ENCODE results near the gene RIOX2.
"Not testable (repeated sequence)": the region's sequence is repeated elsewhere in the genome, so short reads cannot be mapped to it uniquely, and the experiment has no call there.

The RIOX2 gene

DNA sequence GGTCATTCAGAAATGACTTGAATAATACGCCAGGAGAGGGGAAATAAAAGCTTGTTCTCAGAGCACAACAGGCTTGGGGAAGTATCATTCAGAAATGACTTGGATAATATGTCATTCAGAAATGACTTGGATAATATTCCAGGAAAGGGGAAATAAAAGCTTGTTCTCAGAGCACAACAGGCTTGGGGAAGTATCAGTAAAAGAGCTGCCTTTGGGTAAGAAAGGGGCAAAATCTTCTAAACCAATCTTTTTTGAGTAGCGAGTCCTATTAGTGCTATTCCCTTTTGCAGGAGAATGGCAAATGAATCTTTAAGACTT lies 42.0 kb upstream of the RIOX2 start:
- no peaks in the 10 kb centered on the region for H3K79me2 ChIP-seq (ENCODE audit: insufficient read depth, low read length)
- TF ChIP-seq, protein P1, sequence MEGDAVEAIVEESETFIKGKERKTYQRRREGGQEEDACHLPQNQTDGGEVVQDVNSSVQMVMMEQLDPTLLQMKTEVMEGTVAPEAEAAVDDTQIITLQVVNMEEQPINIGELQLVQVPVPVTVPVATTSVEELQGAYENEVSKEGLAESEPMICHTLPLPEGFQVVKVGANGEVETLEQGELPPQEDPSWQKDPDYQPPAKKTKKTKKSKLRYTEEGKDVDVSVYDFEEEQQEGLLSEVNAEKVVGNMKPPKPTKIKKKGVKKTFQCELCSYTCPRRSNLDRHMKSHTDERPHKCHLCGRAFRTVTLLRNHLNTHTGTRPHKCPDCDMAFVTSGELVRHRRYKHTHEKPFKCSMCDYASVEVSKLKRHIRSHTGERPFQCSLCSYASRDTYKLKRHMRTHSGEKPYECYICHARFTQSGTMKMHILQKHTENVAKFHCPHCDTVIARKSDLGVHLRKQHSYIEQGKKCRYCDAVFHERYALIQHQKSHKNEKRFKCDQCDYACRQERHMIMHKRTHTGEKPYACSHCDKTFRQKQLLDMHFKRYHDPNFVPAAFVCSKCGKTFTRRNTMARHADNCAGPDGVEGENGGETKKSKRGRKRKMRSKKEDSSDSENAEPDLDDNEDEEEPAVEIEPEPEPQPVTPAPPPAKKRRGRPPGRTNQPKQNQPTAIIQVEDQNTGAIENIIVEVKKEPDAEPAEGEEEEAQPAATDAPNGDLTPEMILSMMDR (IDR thresholded peaks at IDR 0.05; ENCODE audit: low read length), result no peak
- TF ChIP-seq EZH2 (IDR thresholded peaks at IDR 0.05; ENCODE audit: borderline replicate concordance, low read length), result no peak
- H3K9me2 ChIP-seq (ENCODE audit: low read depth, low read length), result no peaks in the 10 kb centered on the region
- no peak overlapping the region for H3K4me3 ChIP-seq (ENCODE audit: low read depth, low read length, poor library complexity, severe bottlenecking)
- no peaks in the 10 kb centered on the region for H3F3A ChIP-seq (ENCODE audit: insufficient read depth, low read length)
- H3K4me1 ChIP-seq (ENCODE audit: insufficient read depth, low read length, severe bottlenecking), result no peaks in the 10 kb centered on the region
- no peak overlapping the region for H3K9ac ChIP-seq (ENCODE audit: low read length)
- no peak overlapping the region for H3K4me2 ChIP-seq (ENCODE audit: low read length)
- no peak overlapping the region for H2AFZ ChIP-seq (ENCODE audit: low read length)
- H3K27ac ChIP-seq (ENCODE audit: low read depth, low read length, poor library complexity, severe bottlenecking), result no peak overlapping the region
- no peaks in the 10 kb centered on the region for H4K20me1 ChIP-seq (ENCODE audit: insufficient read depth, low read length)
- H3K27me3 ChIP-seq (ENCODE audit: insufficient read depth, low read length), result no peaks in the 10 kb centered on the region
- no peaks in the 10 kb centered on the region for H3K36me3 ChIP-seq (ENCODE audit: insufficient read depth, low read length)
- no peaks in the 10 kb centered on the region for H3K9me3 ChIP-seq (ENCODE audit: low read length)

DNA sequence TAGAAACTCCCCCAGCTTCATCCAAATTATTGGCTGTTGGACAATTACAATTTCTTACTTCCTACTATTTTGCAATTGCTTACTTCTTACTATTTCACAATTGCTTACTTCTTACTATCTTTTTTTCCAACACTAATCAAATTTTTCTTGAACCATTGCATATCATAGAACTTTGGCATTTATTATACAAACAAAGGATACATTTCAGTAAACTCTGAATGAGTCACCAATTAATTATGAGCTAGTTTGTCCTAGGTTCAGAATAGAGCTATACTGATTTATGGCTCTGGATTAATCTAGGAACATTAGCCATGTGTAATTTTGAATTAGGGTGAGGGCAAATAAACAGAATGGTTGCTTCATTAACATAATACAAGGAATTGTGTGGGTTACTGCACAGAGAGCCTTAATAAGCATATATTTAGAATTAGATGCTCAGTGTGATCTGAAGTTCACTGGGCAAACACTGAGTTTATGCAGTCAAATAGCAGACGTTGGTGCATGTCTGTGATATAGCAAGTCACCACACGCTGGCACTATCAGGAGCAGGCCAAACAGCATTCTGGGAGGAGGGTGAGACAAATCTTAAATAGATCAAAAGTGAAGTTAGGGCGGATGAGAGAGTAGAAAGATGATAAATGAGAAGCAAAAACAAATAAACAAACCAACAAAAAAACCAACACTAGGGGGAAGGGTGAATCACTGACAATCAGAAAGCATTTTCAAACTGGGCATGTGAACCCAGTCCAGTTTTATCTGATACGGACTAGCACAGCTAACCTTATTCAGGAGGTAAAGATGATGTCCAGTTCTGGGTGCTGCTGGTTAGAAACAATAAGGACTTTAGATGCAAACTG lies 41.4 kb upstream of the RIOX2 start:
- Histone ChIP-seq H3K4me2 (ENCODE audit: low read length) (no peak overlapping the region), H3K27me3 (ENCODE audit: insufficient read depth, low read length) (no peaks in the 10 kb centered on the region), H2AFZ (ENCODE audit: low read length) (no peak overlapping the region), H3K79me2 (ENCODE audit: insufficient read depth, low read length) (no peaks in the 10 kb centered on the region), H3K27ac (ENCODE audit: low read depth, low read length, poor library complexity, severe bottlenecking) (no peak overlapping the region), H3K9me3 (ENCODE audit: low read length) (no peaks in the 10 kb centered on the region), H3K9me2 (ENCODE audit: low read depth, low read length) (no peaks in the 10 kb centered on the region), H3K4me3 (ENCODE audit: low read depth, low read length, poor library complexity, severe bottlenecking) (no peak overlapping the region), H4K20me1 (ENCODE audit: insufficient read depth, low read length) (no peaks in the 10 kb centered on the region), H3F3A (ENCODE audit: insufficient read depth, low read length) (no peaks in the 10 kb centered on the region), H3K4me1 (ENCODE audit: insufficient read depth, low read length, severe bottlenecking) (no peaks in the 10 kb centered on the region), H3K9ac (ENCODE audit: low read length) (no peak overlapping the region), H3K36me3 (ENCODE audit: insufficient read depth, low read length) (no peaks in the 10 kb centered on the region)
- no peak for TF ChIP-seq EZH2 (IDR thresholded peaks at IDR 0.05; ENCODE audit: borderline replicate concordance, low read length)
- TF ChIP-seq, protein P1 (IDR thresholded peaks at IDR 0.05; ENCODE audit: low read length), result no peak

DNA sequence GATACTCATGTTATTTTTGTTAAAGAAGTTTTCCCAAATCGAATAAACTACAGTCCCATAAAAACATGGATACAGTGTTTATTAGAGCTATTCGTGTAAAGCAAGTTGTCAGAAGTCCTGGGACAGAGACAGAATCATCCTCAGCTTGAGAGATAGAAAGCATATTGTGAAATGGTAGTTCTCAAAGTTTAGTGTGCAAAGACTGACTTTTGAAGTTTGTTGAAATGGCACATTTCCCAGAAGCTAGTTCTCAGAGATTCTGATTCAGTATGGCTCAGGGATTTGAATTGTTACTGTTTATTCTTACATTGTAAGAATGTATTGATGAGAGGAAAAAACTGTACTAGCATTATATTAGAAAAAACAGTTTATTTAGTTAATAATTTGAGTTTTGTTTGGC lies 40.7 kb upstream of the RIOX2 start:
- no peak for TF ChIP-seq EZH2 (IDR thresholded peaks at IDR 0.05; ENCODE audit: borderline replicate concordance, low read length)
- TF ChIP-seq, protein P1 (IDR thresholded peaks at IDR 0.05; ENCODE audit: low read length), result no peak
- Histone ChIP-seq H2AFZ (ENCODE audit: low read length) (no peak overlapping the region), H4K20me1 (ENCODE audit: insufficient read depth, low read length) (no peaks in the 10 kb centered on the region), H3K79me2 (ENCODE audit: insufficient read depth, low read length) (no peaks in the 10 kb centered on the region), H3K4me2 (ENCODE audit: low read length) (no peak overlapping the region), H3F3A (ENCODE audit: insufficient read depth, low read length) (no peaks in the 10 kb centered on the region), H3K9ac (ENCODE audit: low read length) (no peak overlapping the region), H3K9me3 (ENCODE audit: low read length) (no peaks in the 10 kb centered on the region), H3K9me2 (ENCODE audit: low read depth, low read length) (no peaks in the 10 kb centered on the region), H3K4me1 (ENCODE audit: insufficient read depth, low read length, severe bottlenecking) (no peaks in the 10 kb centered on the region), H3K27ac (ENCODE audit: low read depth, low read length, poor library complexity, severe bottlenecking) (no peak overlapping the region), H3K4me3 (ENCODE audit: low read depth, low read length, poor library complexity, severe bottlenecking) (no peak overlapping the region), H3K27me3 (ENCODE audit: insufficient read depth, low read length) (no peaks in the 10 kb centered on the region), H3K36me3 (ENCODE audit: insufficient read depth, low read length) (no peaks in the 10 kb centered on the region)

DNA sequence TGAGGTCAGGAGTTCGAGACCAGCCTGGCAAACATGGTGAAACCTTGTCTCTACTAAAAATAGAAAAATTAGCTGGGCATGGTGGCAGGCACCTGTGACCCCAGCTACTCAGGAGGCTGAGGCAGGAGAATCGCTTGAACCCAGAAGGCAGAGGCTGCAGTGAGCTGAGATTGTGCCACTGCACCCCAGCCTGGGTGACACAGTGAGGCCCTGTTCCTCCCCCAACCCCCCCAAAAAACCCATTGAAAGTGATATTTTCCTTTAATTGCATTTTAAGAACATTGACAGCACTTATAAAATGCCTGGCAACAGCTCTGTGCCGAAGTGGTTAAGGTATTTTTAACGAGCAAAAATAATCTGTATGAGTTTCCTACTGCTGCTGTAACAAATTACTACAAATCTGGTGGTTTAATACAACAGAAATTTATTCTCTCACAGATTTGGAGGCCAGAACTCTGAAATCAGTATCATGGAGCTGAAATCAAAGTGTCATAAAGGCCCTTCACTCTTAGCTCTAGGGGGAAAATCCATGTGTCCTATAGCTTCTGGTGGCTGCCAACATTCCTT lies 38.7 kb upstream of the RIOX2 start:
- H3F3A ChIP-seq (ENCODE audit: insufficient read depth, low read length); H3K4me3 ChIP-seq (ENCODE audit: low read depth, low read length, poor library complexity, severe bottlenecking); H3K27ac ChIP-seq (ENCODE audit: low read depth, low read length, poor library complexity, severe bottlenecking); H3K4me2 ChIP-seq (ENCODE audit: low read length); H3K9me3 ChIP-seq (ENCODE audit: low read length); H3K9ac ChIP-seq (ENCODE audit: low read length); H2AFZ ChIP-seq (ENCODE audit: low read length); H4K20me1 ChIP-seq (ENCODE audit: insufficient read depth, low read length); H3K4me1 ChIP-seq (ENCODE audit: insufficient read depth, low read length, severe bottlenecking); H3K36me3 ChIP-seq (ENCODE audit: insufficient read depth, low read length); H3K79me2 ChIP-seq (ENCODE audit: insufficient read depth, low read length); H3K9me2 ChIP-seq (ENCODE audit: low read depth, low read length); H3K27me3 ChIP-seq (ENCODE audit: insufficient read depth, low read length): not testable (repeated sequence)

All from OCI-LY1 (cell line).